ENCODE results near the gene PMF1. TPM values are rescaled to one million over a fixed set of nuclear protein-coding genes. Genes with fewer than 3 reads are reported as not detected.

Gene PMF1
- total and polyA plus RNA-seq, 2 of the 13 experiments (the other 11 are each of a cell fraction or from before 2014, with no cell fraction given) = 72.5 to 89.0 TPM

GRCh38 chr1:156212833-156213643 is at the start of gene PMF1 (continued):
- peak; percentile 63 for TF ChIP-seq PAXIP1 (CRISPR knock-in tag; conservative IDR thresholded peaks at IDR 0.05)
- no peak for TF ChIP-seq ZXDC (CRISPR knock-in tag; IDR thresholded peaks at IDR 0.05)
- TF ChIP-seq FOXP4 (CRISPR knock-in tag; IDR thresholded peaks at IDR 0.05) = peak; percentile 35; the same call in 1 of the 2 replicates
- TF ChIP-seq POLR2AphosphoS5 (IDR thresholded peaks at IDR 0.05; ENCODE audit: low read depth, low read length) = peak; percentile 81
- TF ChIP-seq TEAD3 (CRISPR knock-in tag; optimal IDR thresholded peaks at IDR 0.05; ENCODE audit: borderline replicate concordance) = peak; percentile 14
- TF ChIP-seq TRAFD1 (CRISPR knock-in tag; IDR thresholded peaks at IDR 0.05; ENCODE audit: borderline replicate concordance) = no peak
- TF ChIP-seq ZNF20 (CRISPR knock-in tag; IDR thresholded peaks at IDR 0.05) = no peak
- TF ChIP-seq POLR2A (IDR thresholded peaks at IDR 0.05; ENCODE audit: insufficient read depth in 1 of 2, low read depth in 2 of 2, low read length in 2 of 2) = peak; percentile 82 to 92
- no peak; the same call in 1 of the 2 replicates for TF ChIP-seq KDM4B (CRISPR knock-in tag; IDR thresholded peaks at IDR 0.05)
- TF ChIP-seq CHCHD3 (CRISPR knock-in tag; IDR thresholded peaks at IDR 0.05) = 0 out of 2 replicates have a peak, but pooled peaks have one; percentile 37
- TF ChIP-seq ZNF251 (CRISPR knock-in tag; IDR thresholded peaks at IDR 0.05) = no peak
- TF ChIP-seq MAF1 (CRISPR knock-in tag; IDR thresholded peaks at IDR 0.05; ENCODE audit: borderline replicate concordance) = no peak
- TF ChIP-seq GATAD1 (CRISPR knock-in tag; IDR thresholded peaks at IDR 0.05) = peak; percentile 89
- TF ChIP-seq STAT5B (CRISPR knock-in tag; IDR thresholded peaks at IDR 0.05) = no peak
- peak; percentile 86 for TF ChIP-seq ZNF605 (CRISPR knock-in tag; IDR thresholded peaks at IDR 0.05)
- peak; percentile 30; the same call in 1 of the 2 replicates for TF ChIP-seq ZBTB33 (CRISPR knock-in tag; IDR thresholded peaks at IDR 0.05)
- TF ChIP-seq ZNF530 (CRISPR knock-in tag; IDR thresholded peaks at IDR 0.05; ENCODE audit: low read depth) = no peak

Data from HepG2 (cell line).